RCC 7860 (cell line): ENCODE results near the gene SPAAR.

Experiments
- DNase-seq: peaks from one replicate; pipeline ENCODE4 v3.0.0-alpha.2; 2015; ENCODE audit warnings: low spot score
- FAIRE-seq: peaks from 2 replicates; lab custom pipeline; 2012; peaks lifted over from hg19 to GRCh38; lab: Jason Lieb, UNC

SPAAR gene

DNA sequence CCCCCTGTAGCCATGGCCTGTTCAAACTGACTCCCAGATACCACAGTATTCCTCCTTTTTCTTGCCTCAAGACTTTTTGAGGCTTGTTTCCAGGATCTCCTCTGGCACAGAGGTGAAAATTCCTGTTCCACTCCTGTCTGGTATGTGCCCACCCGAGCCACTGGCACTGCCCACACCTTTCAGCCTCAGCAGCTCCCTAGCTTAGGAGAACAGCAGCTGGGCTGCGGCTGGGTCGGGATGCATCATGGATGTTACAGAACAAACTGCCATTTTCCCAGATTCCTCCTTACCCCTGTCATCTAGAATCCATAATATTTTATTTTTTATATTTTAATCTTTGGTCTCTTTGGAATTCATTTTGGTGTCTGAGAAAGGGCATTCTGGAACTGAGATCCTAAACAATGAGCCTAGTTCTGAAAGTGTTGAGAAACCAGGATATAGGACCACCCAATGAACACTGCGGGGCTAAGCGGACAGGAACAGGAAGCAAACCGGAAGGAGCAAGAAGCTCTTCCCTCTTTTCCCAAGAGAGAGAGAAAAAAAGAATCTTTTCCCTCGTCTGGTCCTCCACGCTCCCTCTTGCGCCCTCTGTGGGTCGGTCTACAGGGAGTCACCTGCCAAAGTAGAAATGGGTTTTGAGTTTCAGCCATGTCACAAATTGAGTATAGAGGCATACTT, 36.2 kb downstream of the SPAAR start:
- peak; percentile 79 for DNase-seq
- FAIRE-seq: peak; percentile 71

DNA sequence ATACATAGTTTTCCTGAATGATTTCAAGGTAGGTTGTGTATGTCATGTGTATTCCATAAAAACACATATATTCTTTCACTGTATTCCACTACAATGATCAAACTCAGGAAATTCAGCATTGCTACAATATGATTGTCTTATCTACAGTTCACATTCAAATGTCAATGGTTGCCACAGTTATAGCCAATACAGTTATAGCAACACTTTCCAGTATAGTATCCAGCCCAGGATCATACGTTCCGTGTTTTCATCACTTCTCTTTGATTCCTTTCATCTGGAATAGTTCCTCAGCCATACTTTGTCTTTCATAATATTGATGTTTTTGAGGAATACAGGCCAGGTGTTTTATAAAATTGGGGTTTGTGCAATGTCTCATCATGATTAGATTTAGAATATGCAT, 39.2 kb downstream of the SPAAR start:
- FAIRE-seq (no peak), DNase-seq (no peak)

DNA sequence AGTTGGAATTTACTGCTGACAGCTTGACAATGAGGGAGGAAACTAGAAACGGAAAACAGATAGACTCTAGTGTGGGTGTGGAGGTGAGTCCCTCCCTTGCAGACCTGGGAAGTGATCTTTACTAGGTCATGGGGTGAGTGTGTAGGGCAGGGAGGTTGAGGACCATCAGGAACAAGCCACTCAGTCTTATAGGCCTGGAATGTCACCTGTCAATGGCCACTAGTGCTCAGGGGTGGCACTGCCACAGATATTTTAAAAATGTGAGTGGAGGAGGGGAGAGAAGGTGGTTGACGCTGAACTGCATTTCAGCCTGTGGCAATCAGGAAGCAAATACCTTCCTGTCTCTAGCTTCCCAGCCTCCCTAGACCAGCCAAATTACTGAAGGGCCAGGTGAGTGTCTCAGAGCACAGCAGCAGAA, 39.6 kb downstream of the SPAAR start:
- DNase-seq (no peak), FAIRE-seq (no peak)

DNA sequence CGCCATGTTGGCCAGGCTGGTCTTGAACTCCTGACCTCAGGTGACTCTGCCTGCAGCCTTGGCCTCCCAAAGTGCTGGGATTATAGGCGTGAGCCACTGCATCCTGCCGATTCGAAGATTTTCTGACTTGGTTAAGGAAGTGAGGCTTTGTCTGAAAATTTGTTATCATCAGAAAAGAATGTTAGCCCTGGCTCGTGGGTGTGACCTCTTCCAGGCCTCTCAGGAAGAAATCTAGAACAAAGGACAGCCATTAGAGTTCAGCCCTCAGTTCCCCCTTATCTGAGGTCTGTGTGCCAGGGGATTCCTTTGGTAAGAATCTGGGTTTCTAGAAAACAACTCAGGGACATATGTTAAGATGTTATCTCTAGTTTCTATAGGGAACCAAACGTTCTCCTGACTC, 42.4 kb downstream of the SPAAR start:
- no peak for FAIRE-seq
- DNase-seq: peak; percentile 67

DNA sequence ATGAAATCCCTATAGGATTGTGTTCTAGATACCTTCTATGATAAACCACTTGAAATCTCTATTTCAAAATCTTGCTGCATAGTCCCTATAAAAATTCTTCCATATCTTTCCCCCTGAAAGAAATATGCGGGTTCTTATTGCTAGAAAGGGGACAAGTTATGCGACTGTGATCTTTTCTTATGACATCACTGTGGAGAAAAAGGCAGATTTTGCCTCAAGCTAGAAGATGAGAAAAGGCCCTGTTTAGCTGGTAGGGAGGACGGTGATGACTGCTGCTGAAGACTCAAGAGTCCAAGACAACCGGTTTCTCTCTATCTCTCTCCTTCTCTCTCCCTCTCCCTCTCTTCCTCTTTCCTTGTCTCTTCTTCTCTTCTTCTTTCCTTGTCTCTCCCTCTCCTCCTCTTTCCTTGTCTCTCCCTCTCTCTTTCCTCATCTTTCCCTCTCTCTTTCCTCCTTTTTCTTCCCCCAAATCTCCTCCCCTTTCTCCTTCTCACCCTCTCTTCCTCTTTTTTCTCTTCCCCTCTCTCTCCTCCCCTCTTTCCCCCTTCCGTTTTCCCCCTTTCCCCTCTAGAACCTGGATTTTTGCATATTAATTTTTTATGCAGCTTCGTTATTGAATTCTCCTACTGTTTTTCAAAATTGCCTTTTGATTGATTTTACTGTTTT, 43.4 kb downstream of the SPAAR start:
- FAIRE-seq (no peak), DNase-seq (no peak)

DNA sequence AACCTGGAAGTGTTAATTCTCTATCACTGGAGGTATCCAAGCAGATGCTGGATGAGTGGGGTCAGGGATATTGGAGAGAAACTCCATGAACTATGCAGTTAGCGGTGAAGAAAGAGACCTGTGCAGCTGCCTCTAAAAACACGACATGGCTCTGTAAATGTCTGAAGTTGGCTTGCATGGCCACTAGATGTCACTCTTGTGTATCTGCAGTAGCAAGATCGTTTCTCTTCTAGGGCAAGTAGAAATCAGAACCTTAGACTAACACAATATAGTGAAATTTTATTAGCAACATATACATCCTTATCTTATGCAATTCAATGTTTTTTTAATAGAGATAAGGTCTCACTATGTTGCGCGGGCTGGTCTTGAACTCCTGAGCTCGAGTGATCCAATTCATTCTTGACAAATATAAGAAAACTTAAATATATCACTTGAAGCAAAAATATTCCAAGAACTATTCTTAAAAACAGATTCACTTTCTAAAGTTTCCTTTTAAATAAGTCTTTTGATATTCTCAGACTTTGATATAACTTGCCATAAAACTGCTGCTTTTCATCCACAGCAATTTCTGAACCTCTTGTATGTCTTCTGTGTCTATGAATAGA, 45.8 kb downstream of the SPAAR start:
- DNase-seq (peak; percentile 61), FAIRE-seq (peak; percentile 61)

DNA sequence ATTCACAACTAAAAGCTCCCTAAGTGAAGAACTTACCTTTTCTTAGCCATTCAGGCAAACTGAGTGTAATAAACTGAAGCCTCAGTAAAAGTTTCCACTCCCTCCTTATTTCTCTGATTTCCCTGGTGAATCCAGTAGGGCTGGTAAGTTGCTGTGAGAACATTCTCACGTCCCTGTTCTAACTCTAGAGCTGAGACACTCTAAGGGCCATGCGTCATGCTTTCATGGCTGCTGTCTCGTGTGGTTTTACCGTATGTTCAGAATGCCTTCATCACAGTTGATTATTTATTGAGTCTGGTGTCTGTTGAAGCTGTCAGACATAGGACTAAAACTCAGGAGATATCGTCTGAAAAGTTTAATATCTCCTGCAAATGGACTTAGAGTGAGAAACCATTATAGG, 47.4 kb downstream of the SPAAR start:
- FAIRE-seq: no peak
- no peak for DNase-seq

DNA sequence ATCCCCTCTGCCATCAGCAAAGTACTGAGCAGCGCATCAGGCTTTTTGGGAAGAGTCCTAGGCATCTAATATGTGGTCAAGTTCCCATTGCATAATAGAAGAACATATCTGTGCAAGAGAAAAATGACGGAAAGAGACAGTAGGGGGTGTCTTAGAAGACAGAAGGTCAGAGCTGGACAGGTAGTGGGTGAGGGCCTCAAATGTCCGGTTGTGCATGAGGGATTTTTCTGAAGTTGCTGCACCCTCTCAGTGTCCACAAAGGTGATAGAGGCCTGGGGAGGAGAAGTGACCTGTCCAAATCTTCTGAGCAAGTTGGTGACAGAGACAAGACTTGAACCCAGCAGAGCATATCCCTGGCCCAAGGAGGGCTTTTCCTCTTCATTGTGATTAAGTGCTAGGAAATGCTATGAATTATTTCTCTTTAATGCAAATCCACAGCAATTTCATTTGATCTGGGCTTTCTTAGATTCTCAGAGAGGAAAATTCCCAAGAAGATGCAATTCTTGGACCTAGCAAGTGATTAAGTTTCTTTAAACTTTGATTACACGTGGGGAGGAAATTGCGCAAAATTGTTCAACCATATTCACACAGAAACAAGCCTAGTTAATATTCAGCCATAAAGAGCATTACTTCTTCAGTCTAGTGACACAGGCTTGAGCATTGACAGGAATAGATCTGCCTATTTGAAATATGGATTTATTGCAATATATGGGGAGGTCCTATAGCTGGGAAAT, 49.0 kb downstream of the SPAAR start, which contains the start of gene OR2S2:
Gene OR2S2 (minus strand): TSS at position 51 of the 734 bp plus-strand sequence. CDS start 56 bp downstream, outside the sequence.
- FAIRE-seq: no peak

DNA sequence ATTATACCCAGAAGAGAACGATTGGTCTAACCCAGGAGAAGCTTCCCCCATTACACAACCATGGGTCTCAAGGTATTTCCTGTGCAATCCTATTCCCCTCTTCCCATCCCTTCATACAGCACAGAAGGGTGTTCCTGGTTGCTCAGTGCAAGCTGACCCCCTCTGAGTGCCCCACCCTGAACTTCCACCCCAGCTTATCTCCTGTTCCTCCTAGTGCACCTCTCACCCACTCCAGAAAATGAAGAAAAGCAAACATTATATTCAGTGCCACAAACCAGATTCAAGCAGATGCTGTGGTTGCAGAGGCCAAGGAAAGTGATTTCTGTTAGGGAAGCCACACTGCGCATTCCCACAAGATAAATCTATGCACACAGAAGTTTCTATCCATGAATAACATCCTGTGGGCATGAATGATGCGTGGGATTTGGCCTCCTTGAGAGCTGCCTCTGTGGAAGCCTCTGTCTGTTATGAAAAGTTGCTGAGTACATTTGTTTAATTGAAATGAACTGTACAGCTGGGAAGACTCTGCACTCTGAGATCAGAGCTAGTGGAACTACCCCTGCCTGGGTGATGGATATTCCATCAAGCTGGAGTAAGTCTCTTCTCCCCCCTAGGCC, 50.9 kb downstream of the SPAAR start:
- DNase-seq: no peak

More for the DNA sequence above, 49.0 kb downstream of the SPAAR start, which contains the start of gene OR2S2:
- DNase-seq: no peak

More for the DNA sequence above, 50.9 kb downstream of the SPAAR start:
- no peak for FAIRE-seq
